GM12874 (cell line): ENCODE data around the gene GPBP1.

Source experiments
- TF ChIP-seq, protein P1 (sequence below): IDR thresholded peaks from 2 replicates; pipeline ENCODE4 v1.5.1; 2011; ENCODE audit warnings: low read depth, mild to moderate bottlenecking, control low read depth, low read length, moderate library complexity; ENCODE audit not compliant: insufficient read depth

GPBP1 gene

DNA sequence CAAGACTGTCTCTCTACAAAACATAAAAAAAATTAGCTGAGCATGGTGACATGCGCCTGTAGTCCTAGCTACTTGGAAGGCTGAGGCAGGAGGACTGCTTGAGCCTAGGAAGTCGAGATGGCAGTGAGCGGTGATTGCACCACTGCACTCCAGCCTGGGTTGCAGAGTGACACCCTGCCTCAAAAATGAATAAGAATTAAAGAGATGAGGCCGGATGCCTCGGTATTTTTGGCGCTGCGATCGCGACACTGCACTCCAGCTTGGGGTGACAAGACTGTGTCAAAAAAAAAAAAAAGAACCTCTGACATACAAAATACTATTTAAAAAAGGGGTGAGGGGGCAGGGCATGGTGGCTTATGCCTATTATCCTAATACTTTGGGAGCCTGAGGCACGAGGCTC is 7.3 kb downstream of the GPBP1 start:
- TF ChIP-seq, protein P1, sequence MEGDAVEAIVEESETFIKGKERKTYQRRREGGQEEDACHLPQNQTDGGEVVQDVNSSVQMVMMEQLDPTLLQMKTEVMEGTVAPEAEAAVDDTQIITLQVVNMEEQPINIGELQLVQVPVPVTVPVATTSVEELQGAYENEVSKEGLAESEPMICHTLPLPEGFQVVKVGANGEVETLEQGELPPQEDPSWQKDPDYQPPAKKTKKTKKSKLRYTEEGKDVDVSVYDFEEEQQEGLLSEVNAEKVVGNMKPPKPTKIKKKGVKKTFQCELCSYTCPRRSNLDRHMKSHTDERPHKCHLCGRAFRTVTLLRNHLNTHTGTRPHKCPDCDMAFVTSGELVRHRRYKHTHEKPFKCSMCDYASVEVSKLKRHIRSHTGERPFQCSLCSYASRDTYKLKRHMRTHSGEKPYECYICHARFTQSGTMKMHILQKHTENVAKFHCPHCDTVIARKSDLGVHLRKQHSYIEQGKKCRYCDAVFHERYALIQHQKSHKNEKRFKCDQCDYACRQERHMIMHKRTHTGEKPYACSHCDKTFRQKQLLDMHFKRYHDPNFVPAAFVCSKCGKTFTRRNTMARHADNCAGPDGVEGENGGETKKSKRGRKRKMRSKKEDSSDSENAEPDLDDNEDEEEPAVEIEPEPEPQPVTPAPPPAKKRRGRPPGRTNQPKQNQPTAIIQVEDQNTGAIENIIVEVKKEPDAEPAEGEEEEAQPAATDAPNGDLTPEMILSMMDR: no peak

DNA sequence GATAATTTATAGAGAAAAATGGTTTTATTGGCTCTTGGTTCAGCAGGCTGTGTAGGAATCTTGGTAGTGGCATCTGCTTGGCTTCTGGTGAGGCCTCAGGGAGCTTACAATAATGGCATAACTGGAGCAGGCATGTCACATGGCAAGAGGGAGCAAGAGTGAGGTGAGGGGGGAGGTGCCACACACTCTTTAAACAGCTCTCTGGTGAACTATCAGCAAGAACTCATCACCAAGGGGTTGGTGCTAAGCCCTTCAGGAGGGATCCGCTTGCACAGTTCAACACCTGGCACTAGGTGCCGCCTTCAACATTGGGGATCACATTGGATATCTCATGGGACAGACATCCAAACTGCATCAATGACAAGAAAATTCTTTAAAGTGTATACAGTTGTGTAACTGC is 10.5 kb downstream of the GPBP1 start:
- TF ChIP-seq, protein P1: no peak

DNA sequence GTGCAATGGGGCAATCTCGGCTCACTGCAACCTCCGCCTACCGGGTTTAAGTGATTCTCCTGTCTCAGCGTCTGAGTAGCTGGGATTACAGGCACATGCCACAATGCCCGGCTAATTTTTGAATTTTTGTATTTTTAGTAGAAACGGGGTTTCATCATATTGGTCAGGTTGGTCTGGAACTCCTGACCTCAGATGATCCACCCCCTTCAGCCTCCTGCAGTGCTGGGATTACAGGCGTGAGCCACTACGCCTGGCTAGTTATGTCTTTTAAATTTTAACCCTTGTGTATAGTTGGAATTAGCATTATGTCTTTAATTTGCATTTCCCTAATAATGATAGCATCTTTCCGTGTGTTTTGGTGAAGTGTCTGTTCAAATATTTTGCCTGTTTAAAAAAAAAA is 11.5 kb downstream of the GPBP1 start:
- TF ChIP-seq, protein P1: no peak

DNA sequence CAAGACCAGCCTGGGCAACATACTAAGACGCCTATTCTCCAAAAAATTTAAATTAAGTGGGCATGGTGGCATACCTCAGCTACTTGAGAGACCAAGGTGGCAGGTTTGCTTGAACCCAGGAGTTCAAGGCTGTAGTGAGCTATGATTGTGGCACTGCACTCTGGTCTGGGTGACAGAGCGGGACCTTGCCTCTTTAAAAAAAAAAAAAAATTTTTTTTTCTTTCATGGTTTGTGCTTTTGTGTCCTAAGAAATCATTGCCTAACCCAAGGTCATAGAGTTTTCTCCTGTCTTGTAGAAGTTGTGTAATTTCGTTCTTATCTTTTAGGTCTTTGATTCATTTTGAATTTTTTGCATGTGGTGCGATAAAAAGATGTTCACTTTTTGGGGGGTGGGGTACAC is 12.3 kb downstream of the GPBP1 start:
- TF ChIP-seq, protein P1: no peak

DNA sequence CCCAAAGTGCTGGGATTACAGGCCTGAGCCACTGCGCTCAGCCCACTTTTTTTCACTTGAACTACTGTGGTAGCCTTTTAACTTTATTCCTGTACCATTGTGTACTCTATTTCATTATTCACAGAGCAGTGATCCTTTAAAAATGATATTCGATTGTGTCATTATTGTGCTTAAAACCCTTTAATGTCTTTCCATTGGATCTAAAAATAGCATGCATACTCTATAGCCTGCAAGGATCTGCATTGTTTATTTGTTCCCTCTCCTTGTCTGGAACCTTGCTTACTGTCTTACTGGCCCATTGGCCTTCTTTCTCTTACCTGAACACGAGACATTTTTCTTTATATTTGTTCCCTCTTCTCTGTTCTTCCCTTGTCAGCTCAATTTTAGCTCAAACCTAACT is 15.7 kb downstream of the GPBP1 start:
- TF ChIP-seq, protein P1: no peak

DNA sequence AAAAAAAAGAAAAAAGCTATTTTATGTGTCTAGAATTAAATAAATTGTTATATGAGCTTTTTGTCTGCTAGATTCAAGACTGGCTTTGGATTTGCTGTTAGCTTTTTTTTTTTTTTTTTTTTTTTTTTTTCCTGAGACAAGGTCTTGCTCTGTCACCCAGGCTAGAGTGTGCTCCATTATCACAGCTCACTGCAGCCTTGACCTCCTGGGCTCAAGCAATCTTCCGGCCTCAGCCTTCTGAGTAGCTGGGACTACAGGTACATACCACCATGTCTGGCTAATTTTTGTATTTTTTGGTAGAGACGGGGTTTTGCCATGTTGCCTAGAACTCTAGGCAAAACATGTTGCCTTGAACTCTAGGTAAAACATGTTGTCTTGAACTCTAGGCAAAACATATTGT is 16.7 kb downstream of the GPBP1 start:
- TF ChIP-seq, protein P1: no peak

DNA sequence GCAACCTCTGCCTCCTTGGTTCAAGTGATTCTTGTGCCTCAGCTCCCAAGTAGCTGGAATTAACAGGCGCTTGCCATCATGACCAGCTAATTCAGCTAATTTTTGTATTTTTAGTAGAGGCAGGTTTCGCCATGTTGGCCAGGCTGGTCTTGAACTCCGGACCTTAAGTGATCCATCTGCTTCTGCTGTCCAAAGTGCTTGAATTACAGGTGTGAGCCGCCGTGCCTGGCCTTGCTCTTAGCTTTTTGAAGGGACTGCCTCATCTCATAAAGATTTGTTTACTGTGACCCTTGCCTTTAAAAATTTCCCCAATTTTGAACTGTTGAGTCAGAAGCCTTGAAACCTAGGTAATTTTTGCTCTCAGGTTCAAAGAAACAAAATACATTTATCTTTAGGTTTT is 17.3 kb downstream of the GPBP1 start:
- TF ChIP-seq, protein P1: no peak

DNA sequence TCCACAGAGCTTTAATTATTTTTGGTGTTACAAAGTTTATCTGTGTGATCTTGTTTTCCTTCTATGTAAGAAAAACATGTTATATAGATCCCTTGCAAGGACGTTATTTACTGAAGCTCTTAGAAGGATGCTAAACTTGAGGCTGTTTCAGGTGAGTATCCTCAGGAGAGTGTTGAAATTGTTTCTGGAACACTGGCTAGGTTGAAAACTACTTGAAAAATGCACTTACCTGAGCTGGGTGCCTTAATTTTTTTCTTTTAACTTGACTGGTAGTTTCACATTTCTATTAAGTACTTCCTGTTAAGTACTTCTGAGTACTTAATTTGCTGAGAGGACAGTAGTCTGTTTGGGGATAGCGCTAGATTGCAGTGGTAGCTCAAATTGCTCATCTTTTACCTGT is 18.1 kb downstream of the GPBP1 start:
- TF ChIP-seq, protein P1: no peak
